ENCODE measurements around the gene GLRA3. TPM values are rescaled to one million over a fixed set of nuclear protein-coding genes. Genes with fewer than 3 reads are reported as not detected.
A peak's percentile ranks its signal among the peaks of the same experiment; 100 is the strongest.

The GLRA3 gene
- total RNA-seq, 1 donor from 2014 or later: not detected

- H3K27ac ChIP-seq (ENCODE audit: low read depth, low read length): no peak overlapping the region
- no peaks in the 10 kb centered on the region for H3K9me3 ChIP-seq (ENCODE audit: control insufficient read depth in 3 of 3, low read length in 3 of 3)
Measured at GRCh38 chr4:174593701-174594100, 235.3 kb downstream of the GLRA3 start.

GRCh38 chr4:174592985-174593335 is 236.1 kb downstream of the GLRA3 start:
- peak overlapping the region; percentile 10 for H3K27ac ChIP-seq (ENCODE audit: low read depth, low read length)
- H3K27me3 ChIP-seq (ENCODE audit: control insufficient read depth in 3 of 3, insufficient read depth in 3 of 3, low read length in 3 of 3): no peaks in the 10 kb centered on the region
- H3K36me3 ChIP-seq (ENCODE audit: control insufficient read depth in 3 of 3, insufficient read depth in 3 of 3, low read length in 3 of 3): no peaks in the 10 kb centered on the region
- no peak overlapping the region for H3K9ac ChIP-seq (ENCODE audit: low read depth in 1 of 3, low read length in 3 of 3)
- no peak overlapping the region for H3K4me3 ChIP-seq (ENCODE audit: low read length in 3 of 3)
- no peaks in the 10 kb centered on the region for H3K4me1 ChIP-seq (ENCODE audit: control insufficient read depth in 3 of 3, insufficient read depth in 3 of 3, low read length in 3 of 3)
- H3K9me3 ChIP-seq (ENCODE audit: control insufficient read depth in 3 of 3, low read length in 3 of 3): no peaks in the 10 kb centered on the region

More at GRCh38 chr4:174593701-174594100, 235.3 kb downstream of the GLRA3 start:
- Histone ChIP-seq H3K4me3 (ENCODE audit: low read length in 3 of 3) (no peak overlapping the region), H3K9ac (ENCODE audit: low read depth in 1 of 3, low read length in 3 of 3) (no peak overlapping the region), H3K36me3 (ENCODE audit: control insufficient read depth in 3 of 3, insufficient read depth in 3 of 3, low read length in 3 of 3) (no peaks in the 10 kb centered on the region), H3K4me1 (ENCODE audit: control insufficient read depth in 3 of 3, insufficient read depth in 3 of 3, low read length in 3 of 3) (no peaks in the 10 kb centered on the region), H3K27me3 (ENCODE audit: control insufficient read depth in 3 of 3, insufficient read depth in 3 of 3, low read length in 3 of 3) (no peaks in the 10 kb centered on the region)

GRCh38 chr4:174592256-174592984 is 236.6 kb downstream of the GLRA3 start:
- no peaks in the 10 kb centered on the region for H3K36me3 ChIP-seq (ENCODE audit: control insufficient read depth in 3 of 3, insufficient read depth in 3 of 3, low read length in 3 of 3)
- H3K27ac ChIP-seq (ENCODE audit: low read depth, low read length): no peak overlapping the region
- no peaks in the 10 kb centered on the region for H3K4me1 ChIP-seq (ENCODE audit: control insufficient read depth in 3 of 3, insufficient read depth in 3 of 3, low read length in 3 of 3)
- no peaks in the 10 kb centered on the region for H3K9me3 ChIP-seq (ENCODE audit: control insufficient read depth in 3 of 3, low read length in 3 of 3)
- no peak overlapping the region for H3K9ac ChIP-seq (ENCODE audit: low read depth in 1 of 3, low read length in 3 of 3)
- H3K4me3 ChIP-seq (ENCODE audit: low read length in 3 of 3): no peak overlapping the region
- no peaks in the 10 kb centered on the region for H3K27me3 ChIP-seq (ENCODE audit: control insufficient read depth in 3 of 3, insufficient read depth in 3 of 3, low read length in 3 of 3)

- H3K27me3 ChIP-seq (ENCODE audit: control insufficient read depth in 3 of 3, insufficient read depth in 3 of 3, low read length in 3 of 3): no peaks in the 10 kb centered on the region
- H3K27ac ChIP-seq (ENCODE audit: low read depth, low read length): no peak overlapping the region
- H3K9me3 ChIP-seq (ENCODE audit: control insufficient read depth in 3 of 3, low read length in 3 of 3): no peaks in the 10 kb centered on the region
- no peaks in the 10 kb centered on the region for H3K36me3 ChIP-seq (ENCODE audit: control insufficient read depth in 3 of 3, insufficient read depth in 3 of 3, low read length in 3 of 3)
- no peak overlapping the region for H3K4me3 ChIP-seq (ENCODE audit: low read length in 3 of 3)
- H3K4me1 ChIP-seq (ENCODE audit: control insufficient read depth in 3 of 3, insufficient read depth in 3 of 3, low read length in 3 of 3): no peaks in the 10 kb centered on the region
- H3K9ac ChIP-seq (ENCODE audit: low read depth in 1 of 3, low read length in 3 of 3): no peak overlapping the region
Measured at GRCh38 chr4:174591243-174592021, 237.6 kb downstream of the GLRA3 start.

- H3K9ac ChIP-seq (ENCODE audit: low read depth in 1 of 3, low read length in 3 of 3): no peak overlapping the region
- no peaks in the 10 kb centered on the region for H3K27me3 ChIP-seq (ENCODE audit: control insufficient read depth in 3 of 3, insufficient read depth in 3 of 3, low read length in 3 of 3)
- no peak overlapping the region for H3K4me3 ChIP-seq (ENCODE audit: low read length in 3 of 3)
- H3K4me1 ChIP-seq (ENCODE audit: control insufficient read depth in 3 of 3, insufficient read depth in 3 of 3, low read length in 3 of 3): no peaks in the 10 kb centered on the region
- H3K9me3 ChIP-seq (ENCODE audit: control insufficient read depth in 3 of 3, low read length in 3 of 3): no peaks in the 10 kb centered on the region
- no peaks in the 10 kb centered on the region for H3K36me3 ChIP-seq (ENCODE audit: control insufficient read depth in 3 of 3, insufficient read depth in 3 of 3, low read length in 3 of 3)
- no peak overlapping the region for H3K27ac ChIP-seq (ENCODE audit: low read depth, low read length)
Measured at GRCh38 chr4:174590336-174590735, 238.7 kb downstream of the GLRA3 start.

Other genes starting within 250 kb of the GLRA3 start
- not detected for gene ADAM29, start 89.1 kb upstream of the GLRA3 start, total RNA-seq